ENCODE measurements around the gene ZNF695. TPM values are rescaled to one million over a fixed set of nuclear protein-coding genes. Genes with fewer than 3 reads are reported as not detected.
"Not testable (repeated sequence)": the region's sequence is repeated elsewhere in the genome, so short reads cannot be mapped to it uniquely, and the experiment has no call there.

The ZNF695 gene
- total RNA-seq, 1 experiment from 2014 or later, result 14.7 TPM

DNA sequence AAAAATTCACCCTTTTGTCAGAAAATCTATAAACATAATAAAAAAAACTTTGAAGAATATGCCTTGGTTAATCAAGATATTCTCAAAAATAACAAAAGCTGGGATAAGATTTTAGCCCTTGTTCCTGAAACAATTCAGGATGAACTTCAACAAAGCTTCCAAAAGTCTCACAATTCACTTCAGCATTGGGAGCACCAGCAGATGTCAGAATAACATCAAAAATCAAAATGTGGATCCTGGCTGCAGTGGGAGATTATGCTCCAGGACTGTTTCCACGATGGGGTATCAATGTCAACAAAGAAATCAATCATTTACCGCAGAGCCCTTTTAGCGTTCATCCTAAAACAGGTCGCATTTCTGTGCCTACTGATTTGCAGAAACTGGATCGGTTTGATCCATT is 35.5 kb upstream of the ZNF695 start:
- H2AFZ ChIP-seq (ENCODE audit: low read length), result no peak overlapping the region
- peaks cover 6% of the 10 kb centered on the region; the same call in 1 of the 2 replicates for H3K79me2 ChIP-seq (ENCODE audit: low read length)
- no peaks in the 10 kb centered on the region for H4K20me1 ChIP-seq (ENCODE audit: low read length)
- POLR2A ChIA-PET (ENCODE audit: unreplicated experiment), result no interaction called here
- DNase-seq (no peak), ATAC-seq (no peak)
- peaks cover 91% of the 10 kb centered on the region for H3K36me3 ChIP-seq (ENCODE audit: low read depth, low read length)
- no peak overlapping the region for H3K4me2 ChIP-seq (ENCODE audit: low read length)
- H3K27ac ChIP-seq (ENCODE audit: low read length), result no peak overlapping the region
- H3K4me3 ChIP-seq (ENCODE audit: low read length), result no peak overlapping the region
- BruUV-seq (replicated peaks), result no TSS peak
- no peaks in the 10 kb centered on the region for H3K4me1 ChIP-seq (ENCODE audit: insufficient read depth, low read length)
- no peaks in the 10 kb centered on the region for H3K9me2 ChIP-seq (replicated peaks; ENCODE audit: low read length)
- CTCF ChIA-PET, result no interaction called here
- no peak overlapping the region for H3K9ac ChIP-seq (ENCODE audit: low read length)
- peaks cover 82% of the 10 kb centered on the region for H3K9me3 ChIP-seq (ENCODE audit: low read length)
- no peaks in the 10 kb centered on the region for H3F3A ChIP-seq (ENCODE audit: low read length, unreplicated experiment)
- no peak for TF ChIP-seq EZH2phosphoT487 (IDR thresholded peaks at IDR 0.05; ENCODE audit: borderline replicate concordance, low read length)
- TF ChIP-seq, protein P1, sequence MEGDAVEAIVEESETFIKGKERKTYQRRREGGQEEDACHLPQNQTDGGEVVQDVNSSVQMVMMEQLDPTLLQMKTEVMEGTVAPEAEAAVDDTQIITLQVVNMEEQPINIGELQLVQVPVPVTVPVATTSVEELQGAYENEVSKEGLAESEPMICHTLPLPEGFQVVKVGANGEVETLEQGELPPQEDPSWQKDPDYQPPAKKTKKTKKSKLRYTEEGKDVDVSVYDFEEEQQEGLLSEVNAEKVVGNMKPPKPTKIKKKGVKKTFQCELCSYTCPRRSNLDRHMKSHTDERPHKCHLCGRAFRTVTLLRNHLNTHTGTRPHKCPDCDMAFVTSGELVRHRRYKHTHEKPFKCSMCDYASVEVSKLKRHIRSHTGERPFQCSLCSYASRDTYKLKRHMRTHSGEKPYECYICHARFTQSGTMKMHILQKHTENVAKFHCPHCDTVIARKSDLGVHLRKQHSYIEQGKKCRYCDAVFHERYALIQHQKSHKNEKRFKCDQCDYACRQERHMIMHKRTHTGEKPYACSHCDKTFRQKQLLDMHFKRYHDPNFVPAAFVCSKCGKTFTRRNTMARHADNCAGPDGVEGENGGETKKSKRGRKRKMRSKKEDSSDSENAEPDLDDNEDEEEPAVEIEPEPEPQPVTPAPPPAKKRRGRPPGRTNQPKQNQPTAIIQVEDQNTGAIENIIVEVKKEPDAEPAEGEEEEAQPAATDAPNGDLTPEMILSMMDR (conservative IDR thresholded peaks at IDR 0.05; ENCODE audit: low read depth, low read length), result no peak
- no peak for TF ChIP-seq EZH2 (IDR thresholded peaks at IDR 0.05; ENCODE audit: low read length, unreplicated experiment)
- intact Hi-C loops (cut with micrococcal nuclease), result no loop called here
- no peaks in the 10 kb centered on the region for H3K27me3 ChIP-seq (ENCODE audit: low read length)

DNA sequence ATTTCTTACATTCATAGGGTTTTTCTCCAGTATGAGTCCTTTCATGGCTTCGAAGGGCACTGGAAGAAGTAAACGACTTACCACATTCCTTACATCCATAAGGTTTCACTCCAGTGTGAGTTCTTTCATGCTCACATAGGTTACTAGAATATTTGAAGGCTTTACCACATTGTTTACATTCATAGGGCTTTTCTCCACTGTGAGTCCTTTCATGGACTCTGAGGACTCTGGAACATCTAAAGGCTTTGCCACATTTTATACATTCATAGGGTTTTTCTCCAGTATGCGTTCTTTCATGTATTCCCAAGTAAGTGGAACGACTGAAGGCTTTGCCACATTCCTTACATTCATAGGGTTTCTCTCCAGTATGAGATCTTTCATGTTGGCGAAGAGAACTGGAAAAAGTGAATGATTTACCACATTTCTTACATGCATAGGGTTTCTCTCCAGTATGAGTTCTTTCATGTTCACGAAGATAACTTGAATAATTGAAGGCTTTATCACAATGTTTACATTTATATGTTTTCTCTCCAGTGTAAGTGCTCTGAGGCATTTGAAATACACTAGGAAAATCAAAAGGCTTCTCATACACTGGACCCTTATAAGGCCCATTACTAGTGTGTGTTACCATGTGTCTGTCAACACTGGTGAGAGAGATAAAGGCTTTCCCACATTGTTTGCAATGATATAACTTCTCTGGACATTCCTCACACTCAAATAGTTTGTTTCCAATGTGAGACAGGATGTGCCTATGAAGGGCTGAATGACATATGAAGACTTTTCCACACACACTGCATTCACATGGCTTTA is 29.9 kb upstream of the ZNF695 start:
- Histone ChIP-seq H2AFZ (ENCODE audit: low read length) (no peak overlapping the region), H3K9me2 (replicated peaks; ENCODE audit: low read length) (no peaks in the 10 kb centered on the region), H3K79me2 (ENCODE audit: low read length) (peaks cover 2% of the 10 kb centered on the region; the same call in 1 of the 2 replicates), H3K4me3 (ENCODE audit: low read length) (peak overlapping the region; percentile 24; the same call in 1 of the 2 replicates), H3K27me3 (ENCODE audit: low read length) (no peaks in the 10 kb centered on the region), H3K9ac (ENCODE audit: low read length) (no peak overlapping the region), H4K20me1 (ENCODE audit: low read length) (no peaks in the 10 kb centered on the region), H3K4me2 (ENCODE audit: low read length) (no peak overlapping the region), H3K27ac (ENCODE audit: low read length) (no peak overlapping the region), H3K9me3 (ENCODE audit: low read length) (peaks cover 78% of the 10 kb centered on the region), H3F3A (ENCODE audit: low read length, unreplicated experiment) (no peaks in the 10 kb centered on the region), H3K36me3 (ENCODE audit: low read depth, low read length) (peaks cover 90% of the 10 kb centered on the region), H3K4me1 (ENCODE audit: insufficient read depth, low read length) (no peaks in the 10 kb centered on the region)
- intact Hi-C loops (cut with micrococcal nuclease), result no loop called here
- CTCF ChIA-PET, result no interaction called here
- no TSS peak for BruUV-seq (replicated peaks)
- ATAC-seq, result no peak
- POLR2A ChIA-PET (ENCODE audit: unreplicated experiment), result interaction anchor here (0.9 kb wide), 1 partner anchor 13 kb away, joined by 6 read pairs; no protein-coding TSS in a partner anchor
- TF ChIP-seq EZH2 (IDR thresholded peaks at IDR 0.05; ENCODE audit: low read length, unreplicated experiment), result no peak
- no peak for DNase-seq

DNA sequence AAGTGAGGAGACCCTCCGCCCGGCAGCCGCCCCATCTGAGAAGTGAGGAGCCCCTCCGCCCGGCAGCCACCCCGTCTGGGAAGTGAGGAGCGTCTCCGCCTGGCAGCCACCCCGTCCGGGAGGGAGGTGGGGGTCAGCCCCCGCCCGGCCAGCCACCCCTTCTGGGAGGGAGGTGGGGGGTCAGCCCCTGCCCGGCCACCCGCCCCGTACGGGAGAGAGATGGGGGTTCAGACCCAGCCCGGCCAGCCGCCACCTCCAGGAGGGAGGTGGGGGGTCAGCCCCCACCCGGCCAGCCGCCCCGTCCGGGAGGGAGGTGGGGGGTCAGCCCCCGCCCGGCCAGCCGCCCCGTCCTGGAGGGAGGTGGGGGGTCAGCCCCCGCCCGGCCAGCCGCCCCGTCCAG is 24.4 kb upstream of the ZNF695 start:
- H3K4me3 ChIP-seq (ENCODE audit: low read length); H2AFZ ChIP-seq (ENCODE audit: low read length); POLR2A ChIA-PET (ENCODE audit: unreplicated experiment); H3K4me1 ChIP-seq (ENCODE audit: insufficient read depth, low read length); H3K9ac ChIP-seq (ENCODE audit: low read length); H3K9me2 ChIP-seq (replicated peaks; ENCODE audit: low read length); H3K27me3 ChIP-seq (ENCODE audit: low read length); intact Hi-C loops (cut with micrococcal nuclease); BruUV-seq (replicated peaks); H3K27ac ChIP-seq (ENCODE audit: low read length); ATAC-seq; H3K4me2 ChIP-seq (ENCODE audit: low read length); CTCF ChIA-PET; DNase-seq; H3K79me2 ChIP-seq (ENCODE audit: low read length); H3F3A ChIP-seq (ENCODE audit: low read length, unreplicated experiment); H4K20me1 ChIP-seq (ENCODE audit: low read length): not testable (repeated sequence)
- H3K36me3 ChIP-seq (ENCODE audit: low read depth, low read length), result peaks cover 41% of the 10 kb centered on the region
- peaks cover 55% of the 10 kb centered on the region for H3K9me3 ChIP-seq (ENCODE audit: low read length)

DNA sequence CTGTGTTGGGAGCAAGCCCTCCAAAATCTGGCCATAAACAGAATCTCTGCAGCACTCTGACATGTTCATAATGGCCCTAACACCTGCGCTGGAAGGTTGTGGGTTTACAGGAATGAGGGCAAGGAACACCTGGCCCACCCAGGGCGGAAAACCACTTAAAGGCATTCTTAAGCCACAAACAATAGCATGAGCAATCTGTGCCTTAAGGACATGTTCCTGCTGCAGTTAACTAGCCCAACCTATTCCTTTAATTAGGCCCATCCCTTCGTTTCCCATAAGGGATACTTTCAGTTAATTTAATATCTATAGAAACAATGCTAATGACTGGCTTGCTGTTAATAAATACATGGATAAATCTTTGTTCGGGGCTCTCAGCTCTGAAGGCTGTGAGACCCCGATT is 16.8 kb upstream of the ZNF695 start:
- H3F3A ChIP-seq (ENCODE audit: low read length, unreplicated experiment); H3K79me2 ChIP-seq (ENCODE audit: low read length); H3K4me2 ChIP-seq (ENCODE audit: low read length); H3K4me1 ChIP-seq (ENCODE audit: insufficient read depth, low read length); ATAC-seq; intact Hi-C loops (cut with micrococcal nuclease); H3K9me2 ChIP-seq (replicated peaks; ENCODE audit: low read length); DNase-seq; H4K20me1 ChIP-seq (ENCODE audit: low read length); H3K9ac ChIP-seq (ENCODE audit: low read length); BruUV-seq (replicated peaks); H3K36me3 ChIP-seq (ENCODE audit: low read depth, low read length); H3K27me3 ChIP-seq (ENCODE audit: low read length); H2AFZ ChIP-seq (ENCODE audit: low read length); CTCF ChIA-PET; H3K4me3 ChIP-seq (ENCODE audit: low read length); POLR2A ChIA-PET (ENCODE audit: unreplicated experiment); H3K27ac ChIP-seq (ENCODE audit: low read length): not testable (repeated sequence)
- H3K9me3 ChIP-seq (ENCODE audit: low read length), result peaks cover 19% of the 10 kb centered on the region

Measured in PC-3 (cell line).